HepG2 (cell line): ENCODE data around the gene COQ3. TPM values are rescaled to one million over a fixed set of nuclear protein-coding genes. Genes with fewer than 3 reads are reported as not detected.

ENCODE experiments used
- EEA1 ChIP-seq: sonication (generic); formaldehyde crosslinking; IDR thresholded peaks from 2 replicates; pipeline ENCODE4 v1.5.1; 2020; ENCODE audit warnings: mild to moderate bottlenecking, missing genetic modification reagents, borderline replicate concordance
- FOSL1 ChIP-seq: sonication (generic); formaldehyde crosslinking; IDR thresholded peaks from 2 replicates; pipeline ENCODE4 v1.9.0; 2021; ENCODE audit warnings: missing genetic modification reagents, borderline replicate concordance
- MED1 ChIP-seq: sonication (generic); formaldehyde crosslinking; IDR thresholded peaks from 2 replicates; pipeline ENCODE4 v1.4.0; 2020; ENCODE audit warnings: missing genetic modification reagents
- SMYD3 ChIP-seq: sonication (generic); formaldehyde crosslinking; IDR thresholded peaks from 2 replicates; pipeline ENCODE4 v1.8.1; 2023; ENCODE audit warnings: mild to moderate bottlenecking, missing genetic modification reagents
- STAT6 ChIP-seq: sonication (generic); formaldehyde crosslinking; IDR thresholded peaks from 2 replicates; pipeline ENCODE4 v1.4.0; 2020; ENCODE audit warnings: missing genetic modification reagents, mild to moderate bottlenecking, borderline replicate concordance
- THAP11 ChIP-seq: IDR thresholded peaks from 2 replicates; pipeline ENCODE4 v1.6.1; 2016; ENCODE audit warnings: missing biosample characterization, missing genetic modification reagents
- ZBTB1 ChIP-seq: sonication (generic); formaldehyde crosslinking; IDR thresholded peaks from 2 replicates; pipeline ENCODE4 v1.4.0; 2020; ENCODE audit warnings: missing genetic modification reagents, borderline replicate concordance
- ZBTB38 ChIP-seq: sonication (generic); formaldehyde crosslinking; IDR thresholded peaks from 2 replicates; pipeline ENCODE4 v1.5.1; 2020; ENCODE audit warnings: mild to moderate bottlenecking, missing genetic modification reagents
- ZBTB7A ChIP-seq: sonication (generic); formaldehyde crosslinking; IDR thresholded peaks from 2 replicates; pipeline ENCODE4 v1.8.0; 2022; ENCODE audit warnings: mild to moderate bottlenecking, missing genetic modification reagents
- ZMAT5 ChIP-seq: sonication (generic); formaldehyde crosslinking; IDR thresholded peaks from 2 replicates; pipeline ENCODE4 v1.5.0; 2020; ENCODE audit warnings: mild to moderate bottlenecking, low read depth, missing genetic modification reagents, borderline replicate concordance
- ZNF263 ChIP-seq: sonication (generic); formaldehyde crosslinking; IDR thresholded peaks from 2 replicates; pipeline ENCODE4 v1.4.0; 2020; ENCODE audit warnings: missing genetic modification reagents
- ZNF317 ChIP-seq: sonication (generic); formaldehyde crosslinking; IDR thresholded peaks from 2 replicates; pipeline ENCODE4 v1.5.0; 2020; ENCODE audit warnings: mild to moderate bottlenecking, missing genetic modification reagents
- ZNF691 ChIP-seq: sonication (generic); formaldehyde crosslinking; IDR thresholded peaks from 2 replicates; pipeline ENCODE4 v1.4.0; 2020; ENCODE audit warnings: missing genetic modification reagents, low read depth, mild to moderate bottlenecking, borderline replicate concordance
- ZNF703 ChIP-seq: sonication (generic); formaldehyde crosslinking; IDR thresholded peaks from 2 replicates; pipeline ENCODE4 v1.5.1; 2020; ENCODE audit warnings: missing genetic modification reagents, mild to moderate bottlenecking, moderate library complexity, borderline replicate concordance
- ZNF720 ChIP-seq: sonication (generic); formaldehyde crosslinking; IDR thresholded peaks from 2 replicates; pipeline ENCODE4 v1.4.0; 2020; ENCODE audit warnings: missing genetic modification reagents
- polyA plus RNA-seq, 8 experiments: library from polyadenylated mRNA; depleted of rRNA in 3 of 8; stranded (reverse) in 7 of 8; unstranded in 1 of 8; fragments of >200 nt; fragmentation: Illumina TruSeq in 4 of 8; extraction: Trizol in 4 of 8; gene quantifications; 2 replicates each; pipeline versions ENCODE4 v1.2.1 to v1.2.3, GENCODE V29; 2011 to 2016; ENCODE audit warnings: low read depth in 4 of 8, missing spikeins in 1 of 8, mixed read lengths in 1 of 8; ENCODE audit not compliant: insufficient read depth in 1 of 8
- total RNA-seq, 5 experiments: library from RNA; depleted of rRNA; stranded (reverse); fragments of >200 nt; fragmentation: Illumina TruSeq; extraction: Trizol; gene quantifications; 2 replicates each; pipeline ENCODE4 v1.2.3, GENCODE V29; 2016; ENCODE audit warnings: low read depth in 1 of 5
- TF ChIP-seq, protein P1 (sequence below): sonication (generic); formaldehyde crosslinking; IDR thresholded peaks from 2 replicates; pipeline ENCODE4 v1.5.0; 2020; ENCODE audit warnings: missing genetic modification reagents
- TF ChIP-seq, protein P2 (sequence below): sonication (generic); formaldehyde crosslinking; IDR thresholded peaks from 2 replicates; pipeline ENCODE4 v1.4.0; 2020; ENCODE audit warnings: missing genetic modification reagents; ENCODE audit errors: not compliant biosample characterization
- TF ChIP-seq, protein P3 (sequence below): sonication (generic); formaldehyde crosslinking; IDR thresholded peaks from 2 replicates; pipeline ENCODE4 v1.5.0; 2020; ENCODE audit warnings: mild to moderate bottlenecking, missing genetic modification reagents

Gene COQ3
- total and polyA plus RNA-seq, 2 of the 13 experiments (the other 11 are each of a cell fraction or from before 2014, with no cell fraction given): 5.3 to 20.5 TPM

DNA sequence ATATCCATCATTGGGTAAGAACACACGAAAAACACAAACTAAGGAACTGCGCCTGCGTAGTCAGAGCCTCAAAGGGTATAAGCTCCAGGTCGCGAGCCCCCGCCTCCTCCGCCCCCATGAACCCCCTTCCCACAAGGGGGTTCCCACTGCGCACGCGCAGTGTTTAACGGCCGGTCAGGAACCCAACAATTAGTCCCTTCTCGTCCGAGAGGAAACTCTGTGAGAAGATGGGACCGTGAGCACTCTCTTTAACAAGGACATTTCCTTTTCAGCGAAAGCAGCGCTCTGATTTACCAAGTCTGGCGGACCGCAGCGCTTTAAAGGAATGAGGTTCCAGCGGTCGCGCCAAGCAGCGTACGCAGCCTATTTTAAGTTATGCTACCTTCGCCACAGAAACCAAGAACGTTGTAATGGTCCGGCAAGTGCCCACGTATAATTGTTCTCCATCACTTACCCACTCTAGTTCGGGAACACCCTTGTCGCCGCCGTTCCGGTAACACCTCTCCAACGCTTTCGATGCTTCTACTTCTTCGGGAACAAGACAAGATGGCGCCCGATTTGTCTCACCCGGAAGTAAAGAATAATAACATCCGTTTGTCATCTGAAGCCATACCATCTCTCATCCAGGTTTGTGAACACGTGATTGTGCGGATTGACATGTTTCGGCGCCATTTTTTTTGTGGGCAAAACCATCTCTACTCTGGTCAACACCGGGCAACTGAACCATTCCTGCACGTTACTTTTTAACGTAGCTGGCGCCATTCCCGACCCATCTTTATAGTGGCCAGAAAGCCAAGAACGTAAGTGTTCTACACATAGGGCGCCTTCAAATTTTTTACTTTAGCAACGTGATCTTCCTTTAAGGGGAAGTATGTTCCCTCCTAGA lies 31.0 kb upstream of the COQ3 start, which contains the start of gene PNISR (continued):
- TF ChIP-seq MED1 (no peak; the same call in 1 of the 2 replicates), ZNF720 (CRISPR knock-in tag) (no peak), ZNF703 (no peak), ZBTB38 (peak; percentile 5; the same call in 1 of the 2 replicates), ZNF317 (no peak), STAT6 (CRISPR knock-in tag) (no peak; the same call in 1 of the 2 replicates), ZBTB1 (CRISPR knock-in tag) (no peak), THAP11 (CRISPR knock-in tag) (peak; percentile 92), SMYD3 (CRISPR knock-in tag) (0 out of 2 replicates have a peak, but pooled peaks have one; percentile 44), ZBTB7A (CRISPR knock-in tag) (no peak), EEA1 (CRISPR knock-in tag) (0 out of 2 replicates have a peak, but pooled peaks have one; percentile 18), ZMAT5 (CRISPR knock-in tag) (no peak), ZNF691 (CRISPR knock-in tag) (0 out of 2 replicates have a peak, but pooled peaks have one; percentile 11), FOSL1 (CRISPR knock-in tag) (no peak), ZNF263 (peak; percentile 28; the same call in 1 of the 2 replicates)
- TF ChIP-seq, protein P1, sequence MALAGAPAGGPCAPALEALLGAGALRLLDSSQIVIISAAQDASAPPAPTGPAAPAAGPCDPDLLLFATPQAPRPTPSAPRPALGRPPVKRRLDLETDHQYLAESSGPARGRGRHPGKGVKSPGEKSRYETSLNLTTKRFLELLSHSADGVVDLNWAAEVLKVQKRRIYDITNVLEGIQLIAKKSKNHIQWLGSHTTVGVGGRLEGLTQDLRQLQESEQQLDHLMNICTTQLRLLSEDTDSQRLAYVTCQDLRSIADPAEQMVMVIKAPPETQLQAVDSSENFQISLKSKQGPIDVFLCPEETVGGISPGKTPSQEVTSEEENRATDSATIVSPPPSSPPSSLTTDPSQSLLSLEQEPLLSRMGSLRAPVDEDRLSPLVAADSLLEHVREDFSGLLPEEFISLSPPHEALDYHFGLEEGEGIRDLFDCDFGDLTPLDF (CRISPR knock-in tag): peak; percentile 54; the same call in 1 of the 2 replicates
- TF ChIP-seq, protein P2, sequence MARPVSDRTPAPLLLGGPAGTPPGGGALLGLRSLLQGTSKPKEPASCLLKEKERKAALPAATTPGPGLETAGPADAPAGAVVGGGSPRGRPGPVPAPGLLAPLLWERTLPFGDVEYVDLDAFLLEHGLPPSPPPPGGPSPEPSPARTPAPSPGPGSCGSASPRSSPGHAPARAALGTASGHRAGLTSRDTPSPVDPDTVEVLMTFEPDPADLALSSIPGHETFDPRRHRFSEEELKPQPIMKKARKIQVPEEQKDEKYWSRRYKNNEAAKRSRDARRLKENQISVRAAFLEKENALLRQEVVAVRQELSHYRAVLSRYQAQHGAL (CRISPR knock-in tag): peak; percentile 12
- TF ChIP-seq, protein P3, sequence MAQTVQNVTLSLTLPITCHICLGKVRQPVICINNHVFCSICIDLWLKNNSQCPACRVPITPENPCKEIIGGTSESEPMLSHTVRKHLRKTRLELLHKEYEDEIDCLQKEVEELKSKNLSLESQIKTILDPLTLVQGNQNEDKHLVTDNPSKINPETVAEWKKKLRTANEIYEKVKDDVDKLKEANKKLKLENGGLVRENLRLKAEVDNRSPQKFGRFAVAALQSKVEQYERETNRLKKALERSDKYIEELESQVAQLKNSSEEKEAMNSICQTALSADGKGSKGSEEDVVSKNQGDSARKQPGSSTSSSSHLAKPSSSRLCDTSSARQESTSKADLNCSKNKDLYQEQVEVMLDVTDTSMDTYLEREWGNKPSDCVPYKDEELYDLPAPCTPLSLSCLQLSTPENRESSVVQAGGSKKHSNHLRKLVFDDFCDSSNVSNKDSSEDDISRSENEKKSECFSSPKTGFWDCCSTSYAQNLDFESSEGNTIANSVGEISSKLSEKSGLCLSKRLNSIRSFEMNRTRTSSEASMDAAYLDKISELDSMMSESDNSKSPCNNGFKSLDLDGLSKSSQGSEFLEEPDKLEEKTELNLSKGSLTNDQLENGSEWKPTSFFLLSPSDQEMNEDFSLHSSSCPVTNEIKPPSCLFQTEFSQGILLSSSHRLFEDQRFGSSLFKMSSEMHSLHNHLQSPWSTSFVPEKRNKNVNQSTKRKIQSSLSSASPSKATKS (CRISPR knock-in tag): no peak
